Measurements from ENCODE around the gene ST3GAL3.
"Not testable (repeated sequence)": the region's sequence is repeated elsewhere in the genome, so short reads cannot be mapped to it uniquely, and the experiment has no call there.

Gene ST3GAL3

DNA sequence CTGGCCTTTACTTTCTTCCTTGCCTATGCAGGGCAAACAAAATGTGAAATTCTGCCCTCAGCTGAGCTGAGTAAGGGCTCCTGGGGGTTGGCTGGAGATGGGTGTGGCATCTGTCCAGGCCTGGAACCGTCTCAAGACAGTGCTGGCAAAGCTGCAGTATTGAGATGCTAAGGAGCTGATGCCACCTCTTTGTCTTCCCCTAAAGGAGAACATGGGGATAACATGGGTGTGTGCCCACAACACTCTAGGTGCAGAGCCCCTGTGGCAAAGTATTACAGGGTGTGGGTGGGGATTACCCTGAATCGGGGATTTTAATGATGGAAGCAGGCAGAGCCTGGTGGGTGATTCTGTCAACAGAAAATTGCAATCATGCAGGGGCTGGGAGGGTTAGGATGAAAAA lies 2.5 kb upstream of the ST3GAL3 start:
- DNase-seq: no peak

DNA sequence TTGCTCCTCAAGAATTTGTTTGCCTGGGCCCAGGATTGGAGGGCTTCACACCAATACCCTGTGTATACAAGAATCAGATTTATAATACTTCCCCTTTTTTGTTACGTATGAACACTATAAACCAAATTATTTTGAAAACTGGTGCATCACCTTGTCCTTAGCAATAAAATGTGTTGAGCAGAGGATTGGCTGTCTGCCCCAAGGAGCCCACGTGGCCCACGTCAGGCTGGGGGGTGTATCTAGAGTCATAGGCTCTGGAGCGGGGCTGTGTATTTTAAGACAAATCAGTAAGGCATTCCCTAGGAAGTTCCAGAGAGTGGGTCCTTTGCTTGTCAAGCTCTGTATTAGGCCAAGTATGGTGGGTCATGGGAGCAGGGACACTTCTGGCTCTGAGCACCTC lies 2.0 kb upstream of the ST3GAL3 start:
- DNase-seq: no peak

DNA sequence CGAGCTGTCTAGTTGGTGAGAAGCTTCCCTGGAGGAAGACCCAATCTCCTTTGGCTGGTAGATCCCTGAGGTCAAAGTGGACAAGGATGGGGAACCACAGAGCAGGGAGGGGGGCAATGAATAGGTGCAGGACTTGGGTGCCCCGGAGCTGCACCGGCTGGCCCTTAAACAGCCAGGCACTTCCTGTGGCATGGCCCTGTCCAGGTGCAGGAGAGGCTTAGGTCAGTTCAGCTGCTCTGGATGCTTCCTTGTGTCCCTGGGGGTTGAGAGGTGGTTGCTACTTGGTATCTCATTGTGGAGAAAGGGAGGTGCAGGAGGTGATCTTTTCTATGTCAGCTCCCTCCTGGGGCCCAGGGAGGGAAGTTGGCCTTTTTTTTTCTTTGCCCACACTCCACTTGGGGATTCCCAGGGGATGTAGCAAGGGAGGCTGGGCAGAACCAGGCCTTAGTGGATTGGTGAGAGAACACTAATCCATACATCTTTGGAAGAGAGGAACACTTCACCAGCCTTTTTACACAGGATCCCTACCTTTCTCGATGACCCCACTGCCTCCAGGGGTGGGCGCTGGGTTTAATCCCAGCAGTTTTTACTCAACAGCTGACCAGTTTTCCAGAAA lies 1.2 kb upstream of the ST3GAL3 start:
- DNase-seq: no peak

DNA sequence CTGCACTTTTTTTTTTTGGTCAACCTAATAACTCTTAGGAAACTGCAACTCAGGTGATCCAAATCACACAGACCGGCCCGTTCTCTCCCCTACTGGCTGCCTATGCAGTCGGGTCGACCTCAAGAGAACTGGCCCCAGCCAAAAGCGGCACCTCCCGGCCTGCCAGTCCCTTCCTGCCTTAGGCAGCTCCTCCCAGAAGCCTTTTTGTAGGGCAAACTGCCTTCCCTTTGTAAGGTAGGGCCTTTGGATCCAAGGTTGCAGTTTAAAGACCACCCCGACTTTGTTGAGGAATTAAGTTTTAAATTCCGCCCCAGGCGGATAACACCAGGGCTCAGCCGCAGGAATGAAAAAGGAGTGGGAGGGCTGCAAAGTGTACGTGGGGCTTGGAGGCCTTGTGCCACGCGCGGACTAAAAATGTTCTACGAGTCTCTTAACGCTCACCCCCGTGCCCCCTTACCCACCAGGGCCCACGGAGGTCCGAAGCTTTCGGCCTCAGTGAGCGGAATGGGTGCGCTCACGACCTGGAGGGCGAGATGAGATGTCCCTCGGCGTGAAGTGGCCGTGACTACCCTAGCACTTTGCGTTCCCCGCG lies 642 bp upstream of the ST3GAL3 start:
- no peak for DNase-seq

DNA sequence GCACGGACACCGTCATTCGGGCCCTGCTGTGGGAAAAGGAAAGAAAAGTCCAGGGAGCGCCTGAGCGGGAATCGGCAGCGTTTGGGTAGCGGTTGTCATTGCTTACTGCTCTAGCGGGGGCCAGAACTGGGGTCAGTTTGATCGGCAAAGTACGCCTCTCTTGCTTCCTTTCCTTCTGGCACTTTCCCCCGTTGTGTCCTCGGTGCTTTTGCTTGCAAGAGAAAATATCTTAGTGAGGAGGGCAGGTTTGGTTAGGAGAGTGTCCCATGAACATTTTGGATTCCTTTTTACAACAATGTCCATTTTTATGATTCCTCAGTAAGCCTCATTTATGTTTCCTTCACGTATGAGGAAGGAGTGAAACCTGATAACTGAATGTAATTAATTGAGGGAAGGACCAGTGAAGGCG lies 670 bp downstream of the ST3GAL3 start:
- no peak for DNase-seq

DNA sequence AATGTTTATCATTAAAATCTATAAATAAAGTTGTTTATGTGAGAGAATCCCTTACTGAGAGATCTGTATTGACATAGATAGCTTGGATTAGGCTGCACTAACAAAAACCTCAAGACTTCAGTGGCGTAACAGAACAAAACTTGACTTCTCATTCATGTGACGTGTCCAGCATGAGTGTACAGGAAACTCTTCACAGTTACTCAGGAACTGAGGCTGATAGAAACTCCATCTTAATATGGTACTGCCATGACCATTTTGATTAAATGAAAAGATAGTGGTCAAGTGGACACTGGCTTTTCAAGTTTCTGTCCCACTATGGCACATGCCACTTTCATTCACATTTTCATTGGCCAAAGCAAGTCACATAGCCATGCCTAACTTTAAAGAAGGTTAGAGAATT lies 3.7 kb downstream of the ST3GAL3 start:
- DNase-seq: no peak

DNA sequence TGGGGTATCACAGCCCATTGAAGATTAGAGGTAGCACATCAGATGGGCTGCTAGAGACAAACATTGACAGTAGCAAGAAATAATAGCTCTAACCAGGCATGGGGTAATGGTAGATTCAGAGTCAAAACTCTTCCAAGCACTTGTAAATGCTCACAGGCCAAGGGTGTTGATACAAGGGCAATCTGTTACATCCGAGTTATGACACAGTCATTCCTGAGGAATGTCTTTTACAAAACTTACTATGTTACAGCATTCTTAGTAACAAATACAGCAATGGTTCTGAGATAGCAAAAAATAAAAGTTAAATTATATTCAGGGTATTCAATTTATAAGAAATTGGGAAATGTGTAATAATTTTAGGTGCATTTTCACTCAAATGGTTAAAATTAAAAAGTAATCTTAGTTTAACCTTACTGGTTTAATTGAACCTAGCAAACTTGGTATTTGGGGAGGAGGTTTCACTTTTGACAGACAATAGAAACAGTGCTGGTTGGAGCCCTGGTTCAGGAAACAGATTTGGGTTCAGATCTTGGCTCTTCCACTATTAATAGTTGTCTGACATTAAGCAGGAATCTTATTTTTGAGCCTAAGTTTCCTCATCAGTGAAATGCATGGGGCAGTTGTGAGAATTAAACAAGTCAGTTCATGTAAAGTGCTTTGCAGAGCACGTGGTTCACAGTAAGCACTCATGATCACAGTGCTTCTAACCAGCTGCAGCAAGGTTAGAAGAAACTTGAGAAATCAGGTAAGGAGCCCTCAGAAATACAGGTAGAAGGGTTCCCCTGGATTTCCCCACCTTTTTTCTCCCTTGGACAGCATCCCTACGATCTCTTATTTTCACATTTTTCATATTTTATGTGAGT lies 4.4 kb downstream of the ST3GAL3 start:
- DNase-seq: no peak

DNA sequence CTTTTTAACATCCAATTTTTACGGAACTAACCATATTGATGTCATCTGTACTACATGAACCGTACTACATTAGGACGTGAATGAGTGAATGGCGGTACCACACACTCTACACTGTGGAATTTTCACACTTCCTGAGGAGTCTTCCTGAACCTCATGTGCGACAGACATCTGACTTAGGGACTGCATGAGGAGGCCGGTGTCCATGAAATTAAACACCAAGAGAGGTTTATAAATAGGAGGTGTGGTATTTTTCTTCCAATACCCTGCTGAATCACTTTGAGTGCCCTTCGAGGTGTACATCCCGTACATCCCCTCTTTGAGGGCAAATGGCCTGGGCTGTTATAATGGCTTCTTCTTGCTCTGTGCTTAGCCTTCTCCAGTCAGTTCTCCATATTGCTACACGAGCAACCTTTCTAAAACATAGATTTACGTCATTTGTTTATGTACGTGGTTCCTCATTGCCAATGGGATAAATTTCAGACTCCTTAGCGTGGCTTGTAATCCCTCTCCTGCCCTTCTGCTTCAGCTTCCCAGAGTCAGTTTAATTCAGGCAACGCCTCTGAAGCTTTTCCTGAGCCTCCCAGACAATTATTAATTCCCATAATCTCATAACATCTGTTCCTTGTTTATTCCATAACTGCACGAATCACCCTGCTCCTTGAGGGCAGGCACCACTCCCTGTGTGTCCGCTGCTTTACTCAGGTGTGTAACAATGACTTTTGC lies 9.4 kb downstream of the ST3GAL3 start:
- no peak for DNase-seq

DNA sequence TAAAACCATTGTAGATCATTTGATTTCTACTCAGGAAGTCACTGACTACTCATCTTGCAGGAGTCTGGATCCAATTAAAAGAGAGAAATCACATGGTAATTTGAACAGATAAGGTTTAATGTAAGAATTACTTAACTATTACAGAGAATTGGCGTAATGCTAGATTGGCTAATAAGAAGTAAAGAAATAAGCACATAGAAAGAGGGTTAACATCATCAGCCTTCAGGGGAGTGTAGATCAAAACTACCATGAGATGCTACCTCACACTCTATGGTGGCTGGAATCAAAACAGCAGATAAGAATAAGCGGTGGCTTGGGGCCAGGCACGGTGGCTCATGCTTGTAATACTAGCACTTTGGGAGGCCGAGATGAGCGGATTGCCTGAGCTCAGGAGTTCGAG lies 11.7 kb downstream of the ST3GAL3 start:
- no peak for DNase-seq

DNA sequence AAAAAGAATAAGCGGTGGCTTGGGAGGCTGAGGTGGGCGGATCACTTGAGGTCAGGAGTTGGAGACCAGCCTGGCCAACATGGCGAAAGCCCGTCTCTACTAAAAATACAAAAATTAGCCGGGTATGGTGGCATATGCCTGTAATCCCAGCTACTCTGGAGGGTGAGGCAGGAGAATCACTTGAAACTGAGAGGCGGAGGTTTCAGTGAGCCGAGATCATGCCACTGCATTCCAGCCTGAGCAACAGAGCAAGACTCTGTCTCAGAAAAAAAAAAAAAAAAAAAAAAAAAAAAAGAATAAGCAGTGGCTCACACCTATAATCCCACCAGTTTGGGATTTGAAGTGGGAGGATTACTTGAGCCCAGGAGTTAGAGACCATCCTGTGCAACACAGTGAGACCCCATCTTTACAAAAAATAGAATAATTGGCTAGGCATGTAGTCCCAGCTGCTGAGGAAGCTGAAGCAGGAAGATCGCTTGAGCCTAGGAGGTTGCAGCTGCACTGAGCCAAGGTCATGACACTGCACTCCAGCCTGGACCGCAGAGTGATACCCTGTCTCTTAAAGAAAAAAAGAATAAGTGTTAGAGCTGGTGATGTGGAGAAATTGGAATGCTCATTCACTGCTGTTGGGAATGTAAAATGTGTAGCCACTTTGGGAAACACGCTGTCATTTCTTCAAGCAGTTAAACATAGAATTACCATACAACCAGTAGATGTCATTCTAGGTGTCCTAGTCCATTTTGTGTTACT lies 12.5 kb downstream of the ST3GAL3 start:
- not testable (repeated sequence) for DNase-seq

DNA sequence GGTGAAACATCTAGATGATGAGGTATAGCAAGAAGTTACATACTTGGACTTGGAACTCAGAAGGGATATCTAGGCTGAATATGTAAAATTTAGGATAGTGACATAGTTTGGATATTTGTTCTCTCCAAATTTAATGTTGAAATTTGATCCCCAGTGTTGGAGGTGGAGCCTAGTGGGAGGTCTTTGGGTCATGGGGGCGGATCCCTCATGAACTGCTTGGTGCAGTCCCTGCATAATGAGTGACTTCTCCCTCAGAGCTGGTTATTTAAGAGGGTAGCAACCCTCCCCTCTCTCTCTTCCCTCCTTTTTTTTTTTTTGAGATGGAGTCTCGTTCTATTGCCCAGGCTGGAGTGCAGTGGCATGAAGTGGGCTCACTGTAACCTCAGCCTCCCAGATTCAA lies 15.5 kb downstream of the ST3GAL3 start:
- DNase-seq: no peak

DNA sequence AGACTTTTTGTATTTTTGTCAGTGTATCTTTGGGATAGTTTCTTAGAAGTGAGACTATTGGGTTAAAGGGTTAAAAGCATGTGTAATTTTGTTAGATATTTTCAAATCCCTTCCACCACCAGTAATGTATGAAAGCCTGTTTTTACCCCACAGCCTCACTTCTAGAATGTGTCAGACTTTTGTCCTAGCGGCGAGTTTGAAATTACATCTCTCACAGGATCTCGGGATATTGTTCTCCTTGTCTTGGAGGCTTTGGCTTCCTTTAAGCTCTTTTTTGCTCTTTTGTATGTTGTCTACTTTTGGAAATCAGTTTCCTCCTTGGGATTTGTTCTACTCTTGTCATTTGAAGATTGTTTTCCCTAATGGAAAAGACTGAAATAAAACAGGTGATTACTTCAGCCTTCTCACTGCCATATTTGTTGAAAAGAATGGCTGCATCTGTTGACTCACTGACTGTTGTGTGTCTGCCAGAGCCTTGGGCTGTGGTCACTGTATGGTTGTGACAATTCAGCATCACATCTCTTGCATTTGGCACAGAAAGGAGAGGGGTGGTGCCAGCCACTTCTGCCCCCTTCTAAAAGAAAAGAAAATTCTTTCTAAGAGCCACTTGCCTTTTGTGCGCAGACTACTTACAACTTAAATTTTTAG lies 22.6 kb downstream of the ST3GAL3 start:
- no peak for DNase-seq

DNA sequence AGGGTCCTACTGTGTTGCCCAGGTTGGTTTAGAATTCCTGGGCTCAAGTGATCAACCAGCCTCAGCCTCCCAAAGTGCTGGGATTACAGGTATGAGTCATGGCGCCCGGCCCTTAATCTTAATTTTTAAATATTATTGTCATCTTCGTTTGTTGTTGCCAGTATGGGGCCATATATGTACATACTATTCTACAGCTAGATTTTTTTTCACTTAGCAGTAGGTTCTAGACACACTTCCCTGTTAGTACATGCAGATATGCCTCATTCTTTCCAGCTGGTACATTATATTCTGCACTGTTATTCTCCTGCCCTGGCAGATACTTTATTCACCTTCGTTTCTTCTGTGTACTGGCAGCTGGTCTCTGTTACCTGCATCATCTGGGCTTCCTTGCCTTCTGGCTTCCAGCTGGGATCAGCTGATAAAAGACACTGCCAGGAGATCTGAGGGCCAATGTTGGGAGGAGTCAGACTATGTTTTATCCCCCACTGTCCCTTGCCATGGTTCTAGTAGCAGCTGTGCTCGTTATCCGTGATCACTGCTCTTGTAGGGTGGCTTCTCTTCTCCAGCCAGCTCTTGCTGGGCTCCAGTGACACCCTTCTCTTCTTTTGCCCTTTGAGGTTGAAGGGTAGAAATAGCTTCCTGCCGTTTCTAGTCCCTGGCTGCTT lies 24.7 kb downstream of the ST3GAL3 start:
- no peak for DNase-seq

DNA sequence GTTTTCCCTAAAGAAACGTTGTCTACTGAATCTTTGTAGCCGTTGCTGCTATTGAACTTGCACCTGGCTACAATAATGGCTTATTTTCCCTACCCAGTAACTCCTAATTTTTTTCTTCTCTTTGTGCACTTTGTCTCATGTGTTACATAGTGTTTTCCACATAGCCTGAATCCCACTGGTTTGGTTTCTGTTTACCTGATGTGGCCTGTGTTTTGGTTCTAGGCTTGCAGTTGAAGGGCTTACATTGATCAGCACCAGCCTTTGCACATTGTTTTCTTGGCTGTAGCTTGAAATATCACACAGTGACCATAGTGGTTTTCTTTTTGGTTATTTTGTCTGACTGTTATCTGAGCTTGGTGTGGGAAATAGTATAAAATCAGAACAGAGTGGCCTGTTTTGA lies 29.5 kb downstream of the ST3GAL3 start:
- DNase-seq: no peak

DNA sequence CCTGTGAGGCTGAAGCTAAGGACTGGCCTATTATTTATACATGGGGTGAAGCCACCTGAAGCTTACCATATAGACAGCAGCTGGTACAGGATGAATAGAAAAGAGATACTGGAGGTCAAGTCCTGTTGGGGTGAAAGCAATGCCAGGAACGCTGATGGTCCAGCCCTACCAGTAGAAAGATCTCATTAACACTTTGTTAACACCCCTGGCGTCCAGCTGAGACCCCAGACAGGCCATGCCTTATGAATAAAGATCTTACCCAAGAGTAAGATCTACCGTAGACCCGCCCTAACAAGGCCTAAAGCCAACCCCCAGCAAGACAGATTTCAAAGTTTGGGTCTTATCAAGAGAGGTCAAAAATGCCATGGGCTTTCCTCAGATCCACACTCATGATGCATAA lies 34.7 kb downstream of the ST3GAL3 start:
- DNase-seq: no peak

DNA sequence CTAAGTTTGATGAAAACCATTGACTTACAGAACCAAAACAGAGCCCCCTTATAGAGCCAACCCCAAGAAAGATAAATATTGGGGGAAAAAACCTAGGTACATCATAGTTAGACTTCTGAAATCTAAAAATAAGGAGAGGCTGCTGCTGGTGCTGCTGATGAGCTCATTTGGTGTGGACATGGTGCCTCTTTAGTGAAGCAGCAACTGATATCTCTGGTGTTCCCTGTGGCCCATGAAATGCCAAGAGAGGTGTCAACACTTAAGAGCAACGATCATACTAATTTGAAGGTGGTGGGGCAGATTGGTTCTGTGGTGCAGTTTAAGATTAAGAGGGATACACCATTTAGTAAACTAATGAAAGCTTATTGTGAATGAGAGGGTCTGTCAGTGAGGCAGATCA lies 35.9 kb downstream of the ST3GAL3 start:
- no peak for DNase-seq

DNA sequence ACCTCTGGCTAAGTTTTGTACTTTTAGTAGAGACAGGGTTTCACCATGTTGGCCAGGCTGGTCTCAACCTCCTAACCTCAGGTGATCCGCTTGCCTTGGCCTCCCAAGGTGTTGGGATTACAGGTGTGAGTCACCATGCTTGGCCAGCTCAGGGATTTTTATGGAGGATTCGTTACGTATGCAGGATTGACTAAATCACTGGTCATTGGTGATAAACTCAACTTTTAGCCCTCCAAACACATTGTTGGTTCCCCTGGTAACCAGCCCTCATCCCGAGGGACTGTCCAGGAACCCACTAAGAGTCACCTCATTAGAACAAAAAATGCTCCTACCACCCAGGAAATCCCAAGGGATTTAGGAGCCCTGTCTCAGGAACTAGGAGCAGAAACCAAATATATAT lies 40.4 kb downstream of the ST3GAL3 start:
- no peak for DNase-seq

DNA sequence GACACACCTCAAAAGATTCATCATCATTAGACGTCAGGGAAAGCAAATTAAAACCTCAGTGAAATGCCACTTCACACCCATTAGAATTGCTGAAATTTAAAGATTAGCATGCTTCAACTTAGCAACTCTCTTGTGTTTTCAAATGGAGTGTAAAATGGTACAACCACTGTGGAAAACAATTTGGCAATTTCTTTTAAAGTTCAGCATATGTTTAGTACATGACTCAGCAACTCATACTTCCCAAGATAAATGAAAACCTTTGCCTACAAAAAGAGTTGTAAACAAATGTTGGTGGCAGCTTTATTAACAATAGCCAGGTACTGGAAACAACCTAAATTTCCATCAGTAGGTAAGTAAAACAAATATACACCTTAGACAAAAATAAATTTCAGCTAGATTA lies 42.7 kb downstream of the ST3GAL3 start:
- no peak for DNase-seq

DNA sequence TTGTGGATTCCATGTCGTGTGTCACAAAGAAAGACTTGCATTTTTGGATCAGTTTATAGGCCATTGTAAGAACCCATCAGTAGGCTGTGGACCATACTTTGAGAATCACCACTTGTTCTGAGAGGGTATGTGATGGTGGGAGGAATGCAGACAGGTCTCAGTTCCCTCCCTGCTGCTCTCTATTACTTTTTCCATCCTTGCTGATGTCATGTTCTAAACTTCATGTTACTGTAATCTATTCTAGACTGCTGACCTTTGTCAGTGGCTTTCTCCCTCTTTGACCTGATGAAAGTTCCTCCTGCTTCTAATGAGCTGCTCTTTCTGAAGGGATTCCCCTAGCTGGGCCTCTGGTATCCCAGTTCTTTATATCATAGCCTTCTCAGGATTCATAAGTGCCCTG lies 46.1 kb downstream of the ST3GAL3 start:
- DNase-seq: no peak

DNA sequence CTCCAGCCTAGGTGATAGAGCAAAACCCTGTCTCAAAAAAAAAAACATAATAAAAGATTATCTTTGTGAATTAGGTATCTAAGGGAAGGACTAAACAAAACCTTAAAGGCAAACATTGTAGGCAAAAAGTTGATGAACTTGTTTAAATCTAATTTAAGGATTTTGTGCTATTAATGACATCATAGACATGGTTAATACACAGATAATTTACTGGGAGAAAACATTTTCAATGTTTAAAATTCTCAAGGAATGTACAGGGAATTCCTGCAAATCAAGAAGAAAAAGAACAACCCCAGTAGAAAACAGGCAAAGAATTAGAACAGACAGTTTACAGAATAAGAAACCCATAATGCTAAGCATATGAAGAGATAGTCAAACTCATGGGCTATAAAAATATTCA lies 47.6 kb downstream of the ST3GAL3 start:
- DNase-seq: no peak

DNA sequence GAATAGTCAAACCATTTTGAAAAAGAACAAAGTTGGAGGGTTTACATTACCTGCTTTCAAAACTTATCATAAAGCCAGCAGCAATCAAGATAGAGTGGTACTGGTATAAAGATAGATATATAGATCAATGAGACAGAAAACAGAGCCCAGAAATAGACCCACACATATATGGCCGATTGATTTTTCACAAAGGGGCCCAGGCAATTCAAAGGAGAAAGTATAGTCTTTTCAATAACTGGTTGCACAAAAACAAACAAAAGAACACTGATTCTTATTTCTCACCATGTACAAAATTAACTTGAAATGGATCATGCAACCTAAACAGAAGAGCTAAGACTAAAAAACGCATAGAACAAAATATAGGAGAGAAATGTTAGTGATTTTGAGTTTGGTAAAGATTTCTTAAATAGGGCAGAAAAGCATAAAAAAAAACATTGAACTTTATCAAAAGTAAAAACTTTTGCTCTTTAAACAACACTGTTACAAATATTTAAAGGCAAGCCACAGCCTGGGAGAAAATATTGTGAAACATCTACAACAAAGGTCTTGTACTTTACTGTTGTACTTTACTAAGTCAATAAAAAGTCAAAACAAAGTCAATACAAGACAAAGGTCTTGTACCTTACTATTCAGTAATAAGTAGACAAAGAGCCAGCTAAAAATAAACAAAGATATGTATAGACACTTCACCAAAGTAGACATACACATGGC lies 50.2 kb downstream of the ST3GAL3 start:
- DNase-seq: no peak

Measured in cortex of kidney (tissue), 1 donor.